Uterus (tissue), 4 donors: ENCODE data around the gene GASK1B. TPM values are rescaled to one million over a fixed set of nuclear protein-coding genes. Genes with fewer than 3 reads are reported as not detected.

Source experiments
- DNase-seq, 2 donors: peaks; one replicate each; pipeline ENCODE4 v3.0.0-alpha.2; 2019 to 2020
- H3K27ac ChIP-seq, 2 donors: fragments of 200-600 bp; sonication (generic); 1 replicate in 1 of 2; 2 replicates in 1 of 2; pipeline ENCODE4 v1.5.1; 2016 to 2018
- H3K27me3 ChIP-seq, 2 donors: fragments of 200-600 bp; sonication (generic); one replicate each; pipeline ENCODE4 v1.5.1; 2018 to 2019; ENCODE audit warnings: control low read depth in 1 of 2
- H3K36me3 ChIP-seq, 2 donors: fragments of 200-600 bp; sonication (generic); one replicate each; pipeline ENCODE4 v1.5.1; 2019; ENCODE audit warnings: control low read depth in 1 of 2
- H3K4me1 ChIP-seq, 2 donors: fragments of 200-600 bp; sonication (generic); one replicate each; pipeline ENCODE4 v1.5.1; 2018 to 2019; ENCODE audit warnings: control low read depth in 1 of 2
- H3K4me3 ChIP-seq, 2 donors: fragments of 200-600 bp; sonication (generic); 1 replicate in 1 of 2; 2 replicates in 1 of 2; pipeline ENCODE4 v1.5.1; 2018 to 2019; ENCODE audit warnings: mild to moderate bottlenecking in 1 of 2
- H3K9me3 ChIP-seq, 2 donors: fragments of 200-600 bp; sonication (generic); one replicate each; pipeline ENCODE4 v1.5.1; 2019; ENCODE audit warnings: control low read depth in 1 of 2
- POLR2A ChIP-seq, 2 donors: fragments of 450-650 bp; IDR thresholded peaks; one replicate each; pipeline ENCODE4 v1.6.1; 2016; ENCODE audit warnings: antibody characterized with exemption in 2 of 2, mild to moderate bottlenecking in 1 of 2, moderate library complexity in 1 of 2
- intact Hi-C: fragments of 100-400 bp; cut with DNase I; formaldehyde crosslinking; loops from one replicate; pipeline ENCODE4 v1.15.1; 2023; ENCODE audit warnings: low total_unique reads
- total RNA-seq, 4 donors: library from RNA; depleted of rRNA in 3 of 4; stranded (reverse); fragments of >200 nt in 3 of 4; gene quantifications; one replicate each; pipeline versions ENCODE4 v1.1.0 to v1.2.4, GENCODE V29; 2014 to 2023
- TF ChIP-seq, protein P1 (sequence below), 4 experiments: fragments of 200-600 bp in 2 of 4; fragments of 450-650 bp in 2 of 4; sonication (generic) in 2 of 4; IDR thresholded peaks; one replicate each; pipeline ENCODE4 v1.5.1; 2016 to 2019; ENCODE audit warnings: antibody characterized with exemption in 4 of 4, mild to moderate bottlenecking in 2 of 4, moderate library complexity in 1 of 4
- donor health status: DM: yes; HTN: yes; CAD: no.

Gene GASK1B
- total RNA-seq, 4 donors from 2014 or later: 54.7 to 135 (median 62.7) TPM

DNA sequence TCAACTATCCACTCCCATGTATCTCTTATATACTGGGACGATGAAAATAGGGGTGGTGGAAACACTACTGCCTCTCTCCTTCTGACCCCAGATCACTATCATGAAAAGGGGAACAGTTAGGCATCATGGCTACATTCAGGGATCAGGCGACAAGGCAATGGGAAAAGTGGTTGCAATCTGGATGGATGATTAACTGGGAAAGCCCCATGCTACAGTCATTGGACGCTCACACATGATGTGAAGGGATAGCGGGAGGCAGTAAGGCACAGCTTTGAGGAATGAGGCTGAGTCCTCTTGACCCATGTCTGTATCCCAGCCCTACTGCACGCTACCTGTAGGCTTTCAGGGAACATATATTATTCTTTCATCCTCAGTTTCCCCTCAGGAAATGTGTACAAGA is 10.2 kb downstream of the GASK1B start:
- no peak for DNase-seq
- no peak for TF ChIP-seq POLR2A (IDR thresholded peaks at IDR 0.05)
- TF ChIP-seq, protein P1, sequence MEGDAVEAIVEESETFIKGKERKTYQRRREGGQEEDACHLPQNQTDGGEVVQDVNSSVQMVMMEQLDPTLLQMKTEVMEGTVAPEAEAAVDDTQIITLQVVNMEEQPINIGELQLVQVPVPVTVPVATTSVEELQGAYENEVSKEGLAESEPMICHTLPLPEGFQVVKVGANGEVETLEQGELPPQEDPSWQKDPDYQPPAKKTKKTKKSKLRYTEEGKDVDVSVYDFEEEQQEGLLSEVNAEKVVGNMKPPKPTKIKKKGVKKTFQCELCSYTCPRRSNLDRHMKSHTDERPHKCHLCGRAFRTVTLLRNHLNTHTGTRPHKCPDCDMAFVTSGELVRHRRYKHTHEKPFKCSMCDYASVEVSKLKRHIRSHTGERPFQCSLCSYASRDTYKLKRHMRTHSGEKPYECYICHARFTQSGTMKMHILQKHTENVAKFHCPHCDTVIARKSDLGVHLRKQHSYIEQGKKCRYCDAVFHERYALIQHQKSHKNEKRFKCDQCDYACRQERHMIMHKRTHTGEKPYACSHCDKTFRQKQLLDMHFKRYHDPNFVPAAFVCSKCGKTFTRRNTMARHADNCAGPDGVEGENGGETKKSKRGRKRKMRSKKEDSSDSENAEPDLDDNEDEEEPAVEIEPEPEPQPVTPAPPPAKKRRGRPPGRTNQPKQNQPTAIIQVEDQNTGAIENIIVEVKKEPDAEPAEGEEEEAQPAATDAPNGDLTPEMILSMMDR (IDR thresholded peaks at IDR 0.05): no peak
- H3K4me1 ChIP-seq: peaks cover 0 to 11% of the 10 kb centered on the region in 2 donors
- H3K9me3 ChIP-seq: no peaks in the 10 kb centered on the region
- no peak overlapping the region for H3K4me3 ChIP-seq
- no peaks in the 10 kb centered on the region for H3K36me3 ChIP-seq
- peak overlapping the region; percentile 90 to 97 for H3K27ac ChIP-seq
- intact Hi-C loops: no loop called here
- H3K27me3 ChIP-seq: no peaks in the 10 kb centered on the region

- TF ChIP-seq POLR2A (IDR thresholded peaks at IDR 0.05): no peak
- TF ChIP-seq, protein P1 (IDR thresholded peaks at IDR 0.05): no peak
- DNase-seq: peak; percentile 33 to 78
- intact Hi-C loops: no loop called here
- peak overlapping the region; percentile 90 to 97 for H3K27ac ChIP-seq
- no peaks in the 10 kb centered on the region for H3K27me3 ChIP-seq
- no peaks in the 10 kb centered on the region for H3K9me3 ChIP-seq
- peak overlapping the region in 1 of 2 donors; percentile 10 for H3K4me3 ChIP-seq
- H3K4me1 ChIP-seq: peaks cover 0 to 11% of the 10 kb centered on the region in 2 donors
- no peaks in the 10 kb centered on the region for H3K36me3 ChIP-seq
Observed at GRCh38 chr4:158161551-158162354, 11.1 kb downstream of the GASK1B start.

- no peaks in the 10 kb centered on the region for H3K27me3 ChIP-seq
- peak overlapping the region; percentile 90 to 97 for H3K27ac ChIP-seq
- TF ChIP-seq POLR2A (IDR thresholded peaks at IDR 0.05): no peak
- TF ChIP-seq, protein P1 (IDR thresholded peaks at IDR 0.05): no peak
- no peak overlapping the region for H3K4me3 ChIP-seq
- no peaks in the 10 kb centered on the region for H3K9me3 ChIP-seq
- no peak for DNase-seq
- H3K4me1 ChIP-seq: peaks cover 0 to 15% of the 10 kb centered on the region in 2 donors
- no peaks in the 10 kb centered on the region for H3K36me3 ChIP-seq
- intact Hi-C loops: no loop called here
Observed at GRCh38 chr4:158159718-158160094, 13.1 kb downstream of the GASK1B start.

DNA sequence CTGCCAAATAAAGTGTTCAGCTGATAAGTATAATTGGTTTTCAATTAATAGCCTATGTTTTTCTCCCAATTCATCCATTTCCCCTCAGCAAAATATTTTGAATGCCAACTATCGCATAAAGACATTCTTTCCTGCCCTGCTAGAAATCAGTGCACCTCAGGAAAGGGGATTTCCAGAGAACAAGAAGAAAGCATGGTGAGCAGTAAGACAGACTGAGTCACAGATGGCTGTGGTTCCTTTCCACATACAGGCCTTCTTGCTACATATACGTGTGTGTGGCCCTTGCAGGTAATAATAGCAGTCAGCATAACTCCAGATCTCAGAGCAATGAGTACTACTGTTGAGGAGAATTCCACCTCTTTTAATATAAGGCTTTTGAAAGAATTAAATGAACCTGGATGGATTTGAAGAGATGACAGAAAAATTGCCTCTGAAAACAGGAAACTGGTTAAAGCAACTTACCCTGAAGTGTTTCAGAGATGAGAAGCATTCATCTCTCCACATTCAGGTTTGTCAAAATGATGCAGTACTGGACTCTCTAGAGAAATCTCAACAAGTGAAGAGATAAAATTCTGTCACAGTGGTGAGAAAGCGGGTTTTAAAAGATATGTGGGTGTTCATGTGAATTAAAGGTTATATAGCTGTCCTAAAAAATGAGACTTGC is 13.6 kb downstream of the GASK1B start:
- DNase-seq: no peak
- H3K36me3 ChIP-seq: no peaks in the 10 kb centered on the region
- H3K4me3 ChIP-seq: no peak overlapping the region
- TF ChIP-seq, protein P1 (IDR thresholded peaks at IDR 0.05): no peak
- no peak for TF ChIP-seq POLR2A (IDR thresholded peaks at IDR 0.05)
- H3K9me3 ChIP-seq: no peaks in the 10 kb centered on the region
- peak overlapping the region; percentile 90 to 97 for H3K27ac ChIP-seq
- H3K27me3 ChIP-seq: no peaks in the 10 kb centered on the region
- peaks cover 0 to 15% of the 10 kb centered on the region in 2 donors for H3K4me1 ChIP-seq
- intact Hi-C loops: no loop called here

DNA sequence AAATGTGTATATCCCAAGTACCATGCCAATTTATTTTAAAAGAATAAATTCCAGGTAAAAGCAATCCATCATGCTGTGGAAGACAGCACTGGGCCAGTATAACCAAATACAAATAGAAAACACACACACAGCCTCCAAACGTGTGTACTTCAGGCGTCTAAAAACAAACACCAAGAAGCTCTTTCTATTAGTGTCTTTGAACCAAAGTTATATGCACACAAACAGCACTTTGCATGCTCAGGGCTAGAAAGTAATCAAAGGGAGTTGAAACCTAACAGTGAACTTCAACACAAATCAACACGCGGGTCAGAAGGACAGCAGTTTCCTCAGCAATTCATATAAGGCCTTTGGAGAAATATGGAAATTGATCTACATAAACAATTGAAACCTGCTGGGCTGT is 15.4 kb downstream of the GASK1B start:
- TF ChIP-seq, protein P1 (IDR thresholded peaks at IDR 0.05): no peak
- H3K27ac ChIP-seq: peak overlapping the region; percentile 90 to 97
- no peak for DNase-seq
- H3K9me3 ChIP-seq: no peaks in the 10 kb centered on the region
- intact Hi-C loops: no loop called here
- no peaks in the 10 kb centered on the region for H3K36me3 ChIP-seq
- no peak overlapping the region for H3K4me3 ChIP-seq
- no peaks in the 10 kb centered on the region for H3K27me3 ChIP-seq
- H3K4me1 ChIP-seq: peaks cover 0 to 11% of the 10 kb centered on the region in 2 donors
